ENCODE results near the gene TAS2R60.
"Not testable (repeated sequence)": the region's sequence is repeated elsewhere in the genome, so short reads cannot be mapped to it uniquely, and the experiment has no call there.

Gene TAS2R60

GRCh38 chr7:143480501-143480900, 37.2 kb downstream of the TAS2R60 start:
- Histone ChIP-seq H3K9me3 (ENCODE audit: control insufficient read depth, insufficient read depth, low read depth, low read length) (no peaks in the 10 kb centered on the region), H3K36me3 (ENCODE audit: control insufficient read depth, insufficient read depth, low read length) (no peaks in the 10 kb centered on the region), H3K4me3 (ENCODE audit: low read depth, low read length) (no peak overlapping the region), H3K9ac (ENCODE audit: low read length) (no peak overlapping the region), H3K4me1 (ENCODE audit: control insufficient read depth, insufficient read depth, low read length) (no peaks in the 10 kb centered on the region), H3K27me3 (ENCODE audit: control insufficient read depth, insufficient read depth, low read length) (no peaks in the 10 kb centered on the region), H3K27ac (ENCODE audit: low read depth, low read length) (no peak overlapping the region)

- H3K27ac ChIP-seq (ENCODE audit: low read depth, low read length), result no peak overlapping the region
- H3K4me1 ChIP-seq (ENCODE audit: control insufficient read depth, insufficient read depth, low read length), result no peaks in the 10 kb centered on the region
- no peak overlapping the region for H3K4me3 ChIP-seq (ENCODE audit: low read depth, low read length)
- H3K9ac ChIP-seq (ENCODE audit: low read length), result no peak overlapping the region
- H3K27me3 ChIP-seq (ENCODE audit: control insufficient read depth, insufficient read depth, low read length), result no peaks in the 10 kb centered on the region
- H3K36me3 ChIP-seq (ENCODE audit: control insufficient read depth, insufficient read depth, low read length), result no peaks in the 10 kb centered on the region
- no peaks in the 10 kb centered on the region for H3K9me3 ChIP-seq (ENCODE audit: control insufficient read depth, insufficient read depth, low read depth, low read length)
Observed at GRCh38 chr7:143484119-143484518, 40.9 kb downstream of the TAS2R60 start.

GRCh38 chr7:143485094-143485493, 41.8 kb downstream of the TAS2R60 start:
- no peaks in the 10 kb centered on the region for H3K27me3 ChIP-seq (ENCODE audit: control insufficient read depth, insufficient read depth, low read length)
- H3K4me3 ChIP-seq (ENCODE audit: low read depth, low read length), result no peak overlapping the region
- no peaks in the 10 kb centered on the region for H3K9me3 ChIP-seq (ENCODE audit: control insufficient read depth, insufficient read depth, low read depth, low read length)
- H3K4me1 ChIP-seq (ENCODE audit: control insufficient read depth, insufficient read depth, low read length), result no peaks in the 10 kb centered on the region
- no peaks in the 10 kb centered on the region for H3K36me3 ChIP-seq (ENCODE audit: control insufficient read depth, insufficient read depth, low read length)
- H3K9ac ChIP-seq (ENCODE audit: low read length), result no peak overlapping the region
- H3K27ac ChIP-seq (ENCODE audit: low read depth, low read length), result no peak overlapping the region

GRCh38 chr7:143485500-143485899, 42.2 kb downstream of the TAS2R60 start:
- Histone ChIP-seq H3K9ac (ENCODE audit: low read length) (no peak overlapping the region), H3K9me3 (ENCODE audit: control insufficient read depth, insufficient read depth, low read depth, low read length) (no peaks in the 10 kb centered on the region), H3K27ac (ENCODE audit: low read depth, low read length) (no peak overlapping the region), H3K4me1 (ENCODE audit: control insufficient read depth, insufficient read depth, low read length) (no peaks in the 10 kb centered on the region), H3K27me3 (ENCODE audit: control insufficient read depth, insufficient read depth, low read length) (no peaks in the 10 kb centered on the region), H3K36me3 (ENCODE audit: control insufficient read depth, insufficient read depth, low read length) (no peaks in the 10 kb centered on the region), H3K4me3 (ENCODE audit: low read depth, low read length) (no peak overlapping the region)

GRCh38 chr7:143486266-143486665, 43.0 kb downstream of the TAS2R60 start:
- H3K9ac ChIP-seq (ENCODE audit: low read length); H3K27ac ChIP-seq (ENCODE audit: low read depth, low read length); H3K4me3 ChIP-seq (ENCODE audit: low read depth, low read length); H3K36me3 ChIP-seq (ENCODE audit: control insufficient read depth, insufficient read depth, low read length); H3K27me3 ChIP-seq (ENCODE audit: control insufficient read depth, insufficient read depth, low read length); H3K4me1 ChIP-seq (ENCODE audit: control insufficient read depth, insufficient read depth, low read length); H3K9me3 ChIP-seq (ENCODE audit: control insufficient read depth, insufficient read depth, low read depth, low read length): not testable (repeated sequence)

GRCh38 chr7:143487061-143487460, 43.8 kb downstream of the TAS2R60 start:
- H3K9ac ChIP-seq (ENCODE audit: low read length), result no peak overlapping the region

GRCh38 chr7:143487566-143487965, 44.3 kb downstream of the TAS2R60 start:
- no peak overlapping the region for H3K9ac ChIP-seq (ENCODE audit: low read length)
- H3K9me3 ChIP-seq (ENCODE audit: control insufficient read depth, insufficient read depth, low read depth, low read length), result no peaks in the 10 kb centered on the region
- no peak overlapping the region for H3K4me3 ChIP-seq (ENCODE audit: low read depth, low read length)
- no peaks in the 10 kb centered on the region; the same call in 1 of the 2 replicates for H3K4me1 ChIP-seq (ENCODE audit: control insufficient read depth, insufficient read depth, low read length)
- H3K27ac ChIP-seq (ENCODE audit: low read depth, low read length), result no peak overlapping the region
- no peaks in the 10 kb centered on the region for H3K27me3 ChIP-seq (ENCODE audit: control insufficient read depth, insufficient read depth, low read length)
- no peaks in the 10 kb centered on the region for H3K36me3 ChIP-seq (ENCODE audit: control insufficient read depth, insufficient read depth, low read length)

More at GRCh38 chr7:143487061-143487460, 43.8 kb downstream of the TAS2R60 start:
- no peaks in the 10 kb centered on the region for H3K36me3 ChIP-seq (ENCODE audit: control insufficient read depth, insufficient read depth, low read length)
- H3K4me1 ChIP-seq (ENCODE audit: control insufficient read depth, insufficient read depth, low read length), result no peaks in the 10 kb centered on the region; the same call in 1 of the 2 replicates
- H3K27ac ChIP-seq (ENCODE audit: low read depth, low read length), result no peak overlapping the region
- no peaks in the 10 kb centered on the region for H3K27me3 ChIP-seq (ENCODE audit: control insufficient read depth, insufficient read depth, low read length)
- no peaks in the 10 kb centered on the region for H3K9me3 ChIP-seq (ENCODE audit: control insufficient read depth, insufficient read depth, low read depth, low read length)
- no peak overlapping the region for H3K4me3 ChIP-seq (ENCODE audit: low read depth, low read length)

GRCh38 chr7:143490717-143491306, 47.6 kb downstream of the TAS2R60 start:
- Histone ChIP-seq H3K27me3 (ENCODE audit: control insufficient read depth, insufficient read depth, low read length) (no peaks in the 10 kb centered on the region), H3K4me3 (ENCODE audit: low read depth, low read length) (no peak overlapping the region), H3K9ac (ENCODE audit: low read length) (no peak overlapping the region), H3K27ac (ENCODE audit: low read depth, low read length) (no peak overlapping the region), H3K4me1 (ENCODE audit: control insufficient read depth, insufficient read depth, low read length) (peaks cover 4% of the 10 kb centered on the region), H3K36me3 (ENCODE audit: control insufficient read depth, insufficient read depth, low read length) (no peaks in the 10 kb centered on the region), H3K9me3 (ENCODE audit: control insufficient read depth, insufficient read depth, low read depth, low read length) (no peaks in the 10 kb centered on the region)

- H3K27ac ChIP-seq (ENCODE audit: low read depth, low read length), result peak overlapping the region; percentile 8; the same call in 1 of the 2 replicates
Observed at GRCh38 chr7:143492043-143492471, 48.8 kb downstream of the TAS2R60 start.

GRCh38 chr7:143492799-143493739, 49.8 kb downstream of the TAS2R60 start:
- Histone ChIP-seq H3K4me1 (ENCODE audit: control insufficient read depth, insufficient read depth, low read length) (peaks cover 4% of the 10 kb centered on the region), H3K4me3 (ENCODE audit: low read depth, low read length) (no peak overlapping the region), H3K27ac (ENCODE audit: low read depth, low read length) (no peak overlapping the region; the same call in 1 of the 2 replicates), H3K36me3 (ENCODE audit: control insufficient read depth, insufficient read depth, low read length) (no peaks in the 10 kb centered on the region), H3K9ac (ENCODE audit: low read length) (no peak overlapping the region), H3K27me3 (ENCODE audit: control insufficient read depth, insufficient read depth, low read length) (no peaks in the 10 kb centered on the region), H3K9me3 (ENCODE audit: control insufficient read depth, insufficient read depth, low read depth, low read length) (no peaks in the 10 kb centered on the region)

More at GRCh38 chr7:143492043-143492471, 48.8 kb downstream of the TAS2R60 start:
- H3K36me3 ChIP-seq (ENCODE audit: control insufficient read depth, insufficient read depth, low read length), result no peaks in the 10 kb centered on the region
- peaks cover 4% of the 10 kb centered on the region for H3K4me1 ChIP-seq (ENCODE audit: control insufficient read depth, insufficient read depth, low read length)
- no peaks in the 10 kb centered on the region for H3K9me3 ChIP-seq (ENCODE audit: control insufficient read depth, insufficient read depth, low read depth, low read length)
- H3K27me3 ChIP-seq (ENCODE audit: control insufficient read depth, insufficient read depth, low read length), result no peaks in the 10 kb centered on the region
- no peak overlapping the region for H3K9ac ChIP-seq (ENCODE audit: low read length)
- no peak overlapping the region for H3K4me3 ChIP-seq (ENCODE audit: low read depth, low read length)

GRCh38 chr7:143493751-143494150, 50.5 kb downstream of the TAS2R60 start:
- H3K9me3 ChIP-seq (ENCODE audit: control insufficient read depth, insufficient read depth, low read depth, low read length), result no peaks in the 10 kb centered on the region
- no peak overlapping the region for H3K9ac ChIP-seq (ENCODE audit: low read length)
- H3K27ac ChIP-seq (ENCODE audit: low read depth, low read length), result no peak overlapping the region

More at GRCh38 chr7:143493751-143494150, 50.5 kb downstream of the TAS2R60 start:
- no peaks in the 10 kb centered on the region for H3K36me3 ChIP-seq (ENCODE audit: control insufficient read depth, insufficient read depth, low read length)
- H3K4me1 ChIP-seq (ENCODE audit: control insufficient read depth, insufficient read depth, low read length), result peaks cover 4% of the 10 kb centered on the region
- H3K4me3 ChIP-seq (ENCODE audit: low read depth, low read length), result no peak overlapping the region
- no peaks in the 10 kb centered on the region for H3K27me3 ChIP-seq (ENCODE audit: control insufficient read depth, insufficient read depth, low read length)
